Kidney glomerular epithelial cell (primary cell): ENCODE results near the gene OSBPL5.

Experiments
- DNase-seq: peaks from one replicate; lab custom pipeline; 2025; lab: John Stamatoyannopoulos, UW

Gene OSBPL5, protein sequence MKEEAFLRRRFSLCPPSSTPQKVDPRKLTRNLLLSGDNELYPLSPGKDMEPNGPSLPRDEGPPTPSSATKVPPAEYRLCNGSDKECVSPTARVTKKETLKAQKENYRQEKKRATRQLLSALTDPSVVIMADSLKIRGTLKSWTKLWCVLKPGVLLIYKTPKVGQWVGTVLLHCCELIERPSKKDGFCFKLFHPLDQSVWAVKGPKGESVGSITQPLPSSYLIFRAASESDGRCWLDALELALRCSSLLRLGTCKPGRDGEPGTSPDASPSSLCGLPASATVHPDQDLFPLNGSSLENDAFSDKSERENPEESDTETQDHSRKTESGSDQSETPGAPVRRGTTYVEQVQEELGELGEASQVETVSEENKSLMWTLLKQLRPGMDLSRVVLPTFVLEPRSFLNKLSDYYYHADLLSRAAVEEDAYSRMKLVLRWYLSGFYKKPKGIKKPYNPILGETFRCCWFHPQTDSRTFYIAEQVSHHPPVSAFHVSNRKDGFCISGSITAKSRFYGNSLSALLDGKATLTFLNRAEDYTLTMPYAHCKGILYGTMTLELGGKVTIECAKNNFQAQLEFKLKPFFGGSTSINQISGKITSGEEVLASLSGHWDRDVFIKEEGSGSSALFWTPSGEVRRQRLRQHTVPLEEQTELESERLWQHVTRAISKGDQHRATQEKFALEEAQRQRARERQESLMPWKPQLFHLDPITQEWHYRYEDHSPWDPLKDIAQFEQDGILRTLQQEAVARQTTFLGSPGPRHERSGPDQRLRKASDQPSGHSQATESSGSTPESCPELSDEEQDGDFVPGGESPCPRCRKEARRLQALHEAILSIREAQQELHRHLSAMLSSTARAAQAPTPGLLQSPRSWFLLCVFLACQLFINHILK

DNA sequence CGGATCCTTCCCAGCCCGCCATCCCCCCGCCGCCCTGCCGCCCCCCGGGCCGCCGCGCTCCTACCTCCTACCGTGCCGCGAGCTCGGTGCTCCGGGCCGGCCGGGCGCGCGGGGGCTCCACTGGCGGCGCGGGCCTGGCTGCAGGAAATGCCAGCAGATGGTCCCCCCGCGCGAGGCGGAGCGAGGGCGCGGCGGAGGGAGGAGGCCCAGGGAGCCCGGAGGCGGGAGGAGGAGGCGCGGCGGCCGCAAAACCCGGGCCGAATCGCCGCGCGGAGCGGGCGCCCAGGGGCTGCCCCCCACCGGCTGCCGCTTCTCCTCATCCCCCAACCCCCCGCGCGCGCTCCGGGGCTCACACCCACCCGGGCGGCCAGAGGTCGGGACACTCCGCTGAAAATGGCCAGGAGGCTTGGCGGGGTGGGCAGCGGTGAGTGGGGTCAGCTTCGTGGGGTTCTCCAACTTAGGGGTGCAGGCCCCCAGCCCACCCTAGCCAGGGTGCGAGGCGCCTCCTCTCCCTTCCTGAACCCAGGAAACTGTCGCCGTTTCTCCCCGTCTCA is at the start of gene OSBPL5:
Gene OSBPL5 (minus strand): TSS at position 159 of the 554 bp plus-strand sequence. CDS start 36,162 bp downstream, outside the sequence.
- peak; percentile 31 for DNase-seq

DNA sequence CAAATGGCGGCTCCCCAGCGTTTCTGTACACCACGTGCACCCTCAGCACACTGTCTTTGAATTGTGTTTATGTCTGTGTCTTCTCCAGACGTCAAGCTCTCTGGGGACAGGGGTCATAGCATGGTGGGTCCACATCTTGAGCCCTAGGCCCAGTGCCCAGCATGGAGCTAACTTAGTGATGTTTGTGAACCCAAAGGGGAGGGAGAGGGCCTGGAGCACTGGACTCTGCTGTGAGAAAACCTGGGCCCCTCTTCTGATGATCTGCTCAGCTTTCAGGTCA is 49.2 kb upstream of the OSBPL5 start:
- no peak for DNase-seq

DNA sequence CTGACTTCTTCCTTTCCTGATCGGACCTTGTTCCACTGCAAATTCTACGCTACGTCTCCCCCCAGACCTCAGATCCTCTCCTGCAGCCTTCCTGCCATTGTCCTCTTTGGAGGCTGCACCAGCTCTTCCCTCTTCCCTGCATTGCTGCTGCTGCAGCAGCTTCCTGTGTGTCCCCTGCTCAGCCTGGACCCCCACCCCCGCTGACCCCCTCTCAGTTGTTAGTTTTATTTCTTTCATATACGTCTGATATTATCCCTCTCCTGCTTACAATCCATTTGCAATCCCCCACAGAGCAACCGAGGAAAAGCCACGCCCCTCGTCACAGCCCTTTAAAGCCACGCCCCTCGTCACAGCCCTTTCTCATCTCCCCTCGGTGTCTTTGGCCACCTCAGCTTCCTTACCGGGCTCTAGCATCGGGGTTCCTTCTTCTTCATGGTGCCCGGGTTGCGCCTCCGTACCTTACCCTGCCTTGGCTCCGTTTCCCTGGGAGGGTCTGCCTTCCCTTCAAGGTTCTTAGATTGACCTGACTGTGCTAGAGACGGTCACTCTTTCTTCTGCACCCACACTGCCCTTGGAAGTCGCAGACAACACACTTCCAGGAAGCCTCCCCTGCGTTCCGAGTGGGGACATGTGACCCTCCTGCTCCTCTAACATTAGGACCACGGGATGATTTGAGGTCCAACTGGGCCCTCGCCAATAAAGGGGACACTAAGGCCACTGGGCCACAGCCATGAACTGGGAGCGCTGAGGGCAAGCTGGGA is 48.7 kb upstream of the OSBPL5 start:
- DNase-seq = no peak

DNA sequence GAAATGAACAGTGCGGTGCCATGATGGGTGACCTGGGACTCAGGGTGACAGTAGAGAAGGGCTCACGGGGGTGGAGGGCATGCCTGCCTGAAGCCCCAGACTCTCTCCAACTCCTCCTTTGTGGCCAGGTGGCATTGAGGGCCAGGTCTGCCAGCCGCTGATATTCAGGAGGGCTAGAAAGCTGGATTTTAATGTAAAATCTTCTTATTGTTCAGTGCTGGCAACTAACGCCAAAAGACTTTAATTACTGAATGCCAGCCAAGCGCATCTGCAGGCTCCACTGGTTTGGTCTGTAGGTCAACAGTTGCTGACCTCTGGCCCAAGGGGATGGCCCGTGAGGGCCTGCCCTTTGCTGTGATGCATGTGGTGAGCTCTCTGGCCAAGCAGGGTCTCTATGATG is 43.2 kb upstream of the OSBPL5 start:
- no peak for DNase-seq

DNA sequence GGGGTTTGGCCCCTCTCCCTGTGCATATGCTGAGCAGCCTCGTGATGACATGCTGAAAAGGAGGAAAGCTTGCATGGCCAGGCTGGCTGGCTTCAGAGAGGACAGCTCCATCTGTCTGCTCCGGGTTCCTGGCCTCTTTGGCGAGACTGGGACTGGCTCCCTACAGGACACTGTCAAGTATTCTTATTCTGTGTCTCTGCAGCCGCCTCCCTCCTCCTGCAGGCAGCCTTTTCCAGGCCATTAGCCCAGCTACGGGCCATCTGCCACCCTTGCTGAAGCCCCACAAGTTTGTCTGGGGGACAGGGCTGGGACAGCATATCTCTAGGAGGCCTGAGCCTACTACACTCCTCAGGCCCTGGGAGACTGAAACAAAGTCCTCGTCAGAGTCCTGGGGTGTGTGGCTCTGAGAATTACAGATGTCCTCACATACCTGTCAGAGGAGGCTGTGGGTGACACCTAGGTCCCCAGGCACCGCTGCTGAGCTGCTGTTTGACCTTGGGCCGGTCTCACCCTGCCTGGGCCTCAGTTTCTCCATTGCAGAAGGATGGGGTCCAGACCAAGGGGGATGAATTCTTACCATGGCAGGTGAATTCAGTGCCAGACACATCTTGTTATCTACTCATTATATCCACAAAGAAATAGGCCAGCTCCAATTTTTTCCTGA is 42.5 kb upstream of the OSBPL5 start:
- no peak for DNase-seq

DNA sequence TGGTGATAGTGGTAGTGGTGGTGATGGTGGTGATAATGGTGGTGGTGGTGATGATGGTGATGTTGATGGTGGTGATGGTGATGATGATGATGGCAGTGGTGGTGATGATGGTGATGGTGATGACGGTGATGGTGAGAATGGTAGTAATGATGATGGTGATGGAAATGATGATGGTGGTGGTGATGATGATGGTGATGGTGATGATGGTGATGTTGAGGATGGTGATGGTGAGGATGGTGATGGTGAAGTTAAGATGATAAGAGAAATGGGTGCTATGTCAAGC is 41.8 kb upstream of the OSBPL5 start:
- DNase-seq = no peak

DNA sequence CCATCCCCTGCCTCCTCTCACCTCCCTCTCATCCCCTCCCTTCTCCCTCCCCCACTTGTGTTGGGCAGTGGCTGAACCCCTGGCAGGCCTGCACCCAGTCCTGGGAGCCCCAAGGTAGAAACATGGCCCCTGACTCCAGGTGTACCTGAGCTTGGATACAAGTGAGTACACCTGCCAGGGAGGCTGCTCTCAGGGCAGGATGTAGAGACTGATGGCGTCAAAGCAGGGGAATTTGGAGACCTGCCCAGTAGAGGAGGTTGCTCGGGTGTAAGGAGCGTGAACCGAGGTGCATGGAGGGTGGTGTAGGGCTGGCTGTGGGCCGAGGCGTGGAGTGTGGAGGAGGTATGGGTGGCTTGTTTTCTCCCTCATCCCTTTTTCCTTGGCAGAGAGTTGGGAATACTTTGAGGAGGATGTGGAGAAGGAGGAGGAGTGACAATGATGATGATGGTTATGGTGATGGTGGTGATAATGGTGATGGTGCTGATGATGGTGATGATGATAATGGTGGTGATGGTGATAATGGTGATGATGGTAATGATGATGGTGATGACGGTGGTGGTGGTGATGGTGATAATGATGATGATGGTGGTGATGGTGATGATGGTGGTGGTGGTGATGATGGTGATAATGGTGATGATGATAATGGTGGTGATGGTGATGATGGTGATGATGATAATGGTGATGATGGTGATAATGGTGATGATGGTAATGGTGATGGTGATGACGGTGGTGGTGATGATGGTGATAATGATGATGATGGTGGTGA is 41.2 kb upstream of the OSBPL5 start:
- no peak for DNase-seq

DNA sequence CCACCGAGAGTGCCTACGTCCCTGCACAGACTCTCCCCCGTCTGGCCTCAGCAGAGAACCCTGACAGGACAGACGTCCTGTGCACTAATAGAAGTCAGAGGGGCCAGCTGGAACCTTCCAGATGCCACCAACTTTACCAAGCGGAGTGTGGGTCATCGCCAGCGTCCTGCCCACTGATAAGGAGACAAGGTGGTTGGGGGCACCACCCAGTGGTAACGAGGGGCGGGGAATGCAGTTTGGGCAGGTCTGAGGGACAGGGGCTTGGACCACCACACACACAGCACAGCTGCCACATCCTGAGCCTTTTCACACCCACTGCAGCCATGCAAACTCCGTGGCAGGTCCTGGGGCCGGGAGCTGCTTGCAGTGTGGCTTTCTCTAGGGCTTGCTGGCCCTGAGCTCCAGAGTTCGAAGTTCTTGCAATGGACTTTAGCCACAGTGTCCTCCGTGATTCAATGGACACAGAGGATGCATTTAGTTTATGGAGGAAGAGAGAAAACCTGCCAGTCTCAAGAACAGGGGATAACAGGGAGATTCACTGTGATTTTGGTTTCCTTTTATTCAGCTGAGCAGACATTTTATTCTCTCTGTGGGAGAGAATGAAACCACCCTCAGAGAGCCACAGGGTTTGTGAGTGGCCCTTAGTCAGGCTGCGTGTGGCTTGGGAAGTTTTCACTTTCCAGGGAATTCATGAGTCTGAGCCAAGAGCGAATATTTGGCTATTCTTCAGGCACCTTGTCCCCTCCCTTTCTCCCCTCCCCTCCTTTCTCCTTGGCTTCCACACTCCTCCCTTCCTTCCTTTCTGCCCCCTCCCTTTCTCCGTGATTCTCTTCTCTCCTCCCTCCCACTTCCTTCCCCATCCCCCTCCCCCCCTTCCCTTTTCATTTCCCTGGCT is 40.4 kb upstream of the OSBPL5 start:
- DNase-seq = no peak

DNA sequence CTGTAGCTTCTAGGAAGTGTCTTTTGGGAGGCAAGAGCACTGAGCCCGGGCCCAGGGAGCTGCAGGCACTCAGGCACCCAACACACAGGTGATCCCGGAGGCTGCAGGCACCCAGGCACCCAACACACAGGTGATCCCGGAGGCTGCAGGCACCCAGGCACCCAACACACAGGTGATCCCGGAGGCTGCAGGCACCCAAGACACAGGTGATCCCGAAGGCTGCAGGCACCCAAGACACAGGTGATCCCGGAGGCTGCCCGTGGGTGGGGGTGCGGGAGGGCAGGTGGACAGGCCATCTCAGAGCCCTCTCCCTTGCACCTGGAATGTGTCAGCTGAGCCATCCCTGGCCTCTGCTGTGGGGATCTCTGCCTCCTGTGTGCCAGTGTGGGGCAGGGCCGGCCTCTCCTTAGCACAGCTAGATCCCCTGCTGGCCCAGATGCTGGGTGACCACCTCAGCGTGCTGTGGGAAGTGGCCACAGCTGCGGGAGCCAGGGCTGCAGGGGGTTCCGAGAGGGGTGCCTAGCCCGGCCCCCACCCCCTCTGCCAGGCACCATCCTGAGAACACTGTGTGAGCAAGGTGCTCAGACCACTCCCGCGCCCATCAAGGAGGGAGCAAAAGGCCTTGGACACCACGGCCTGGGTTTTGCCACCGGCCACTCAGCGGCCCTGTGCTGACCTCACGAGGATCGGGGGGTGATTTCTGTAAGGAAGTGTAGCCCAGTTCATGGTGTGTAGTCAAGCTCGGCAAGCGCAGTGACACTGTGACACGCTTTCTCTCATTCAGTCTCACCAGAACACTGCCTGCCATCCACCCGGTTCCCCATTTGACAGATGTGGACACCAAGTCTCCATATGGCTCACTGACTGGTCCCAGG is 39.3 kb upstream of the OSBPL5 start:
- no peak for DNase-seq

DNA sequence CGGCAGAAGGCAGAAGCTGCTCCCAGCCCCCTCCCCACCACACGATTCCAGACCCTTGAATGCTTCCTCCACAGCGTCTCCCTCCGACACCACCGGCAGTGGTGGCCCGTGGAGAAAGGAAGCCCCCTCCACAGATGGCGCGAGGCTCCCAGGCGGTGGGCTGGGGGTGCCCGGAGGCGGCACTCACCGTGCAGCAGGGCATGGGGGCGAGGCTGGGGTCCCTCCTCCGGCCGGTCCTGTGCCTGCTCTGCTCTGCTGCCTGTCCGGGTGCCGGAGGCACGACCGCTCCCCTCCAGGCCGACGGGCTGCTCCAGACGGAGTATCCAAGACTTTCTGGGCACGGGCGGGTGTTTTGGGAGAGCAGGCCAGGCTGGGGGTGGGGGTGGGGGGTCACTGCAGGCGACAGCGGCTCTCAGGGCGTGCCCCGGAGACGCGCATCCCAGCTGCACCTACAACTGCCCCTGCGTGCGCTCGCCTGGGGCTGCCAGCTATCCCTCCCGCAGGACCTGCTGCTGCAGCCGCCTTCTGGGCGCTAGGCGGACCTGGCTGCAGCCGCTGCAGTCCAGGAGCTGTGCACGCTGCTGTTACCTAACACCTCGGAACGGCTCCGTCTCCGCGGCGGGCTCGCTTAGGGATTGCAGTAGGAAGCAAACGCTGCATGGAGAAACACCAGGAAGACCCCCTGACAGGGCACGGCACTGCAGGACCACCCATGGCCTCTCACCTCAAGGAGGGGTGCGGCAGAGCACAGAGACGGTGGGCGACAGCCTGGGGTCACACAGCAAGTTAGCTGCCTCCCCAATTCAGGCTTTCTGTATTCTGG is 38.3 kb upstream of the OSBPL5 start:
- DNase-seq = no peak

DNA sequence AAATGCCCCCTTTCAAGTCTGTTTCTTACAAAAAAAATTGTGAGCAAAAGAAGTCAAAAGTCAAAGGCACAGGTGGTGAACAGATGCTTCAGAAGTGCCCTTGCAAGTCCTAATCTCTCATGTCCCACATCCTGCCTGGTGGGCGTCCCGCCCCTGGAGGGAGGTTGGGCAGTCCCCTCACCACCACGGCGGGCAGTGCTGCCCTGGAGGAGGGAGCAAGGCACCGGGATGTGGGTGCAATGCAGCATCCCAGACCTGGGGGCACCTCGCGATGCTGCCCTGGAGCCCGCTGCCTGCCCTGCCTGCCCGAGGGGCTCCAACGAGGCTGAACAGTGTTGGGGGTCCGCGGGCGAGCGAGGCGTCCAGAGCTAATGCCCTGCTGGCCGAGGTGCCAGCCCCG is 37.6 kb upstream of the OSBPL5 start:
- DNase-seq = no peak

DNA sequence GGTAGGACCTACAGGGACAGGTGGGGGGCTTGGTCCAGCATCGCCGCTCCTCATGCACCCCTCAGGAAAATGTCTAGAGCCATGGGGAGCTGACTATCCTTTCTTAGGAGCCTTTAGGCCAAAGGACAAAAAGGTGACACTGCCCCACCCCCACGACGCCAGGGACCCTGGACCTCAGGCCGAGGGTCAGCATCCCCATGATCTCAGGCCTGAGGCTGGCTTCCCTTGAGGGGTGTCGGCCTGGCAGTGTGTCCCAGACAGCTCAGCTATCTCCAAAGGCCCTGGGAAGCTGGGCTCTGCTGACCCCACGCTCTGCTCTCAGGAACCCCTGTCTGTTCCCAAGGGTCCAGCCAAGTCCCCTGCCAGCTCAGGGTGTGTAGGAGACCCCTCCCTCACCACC is 37.2 kb upstream of the OSBPL5 start:
- no peak for DNase-seq

DNA sequence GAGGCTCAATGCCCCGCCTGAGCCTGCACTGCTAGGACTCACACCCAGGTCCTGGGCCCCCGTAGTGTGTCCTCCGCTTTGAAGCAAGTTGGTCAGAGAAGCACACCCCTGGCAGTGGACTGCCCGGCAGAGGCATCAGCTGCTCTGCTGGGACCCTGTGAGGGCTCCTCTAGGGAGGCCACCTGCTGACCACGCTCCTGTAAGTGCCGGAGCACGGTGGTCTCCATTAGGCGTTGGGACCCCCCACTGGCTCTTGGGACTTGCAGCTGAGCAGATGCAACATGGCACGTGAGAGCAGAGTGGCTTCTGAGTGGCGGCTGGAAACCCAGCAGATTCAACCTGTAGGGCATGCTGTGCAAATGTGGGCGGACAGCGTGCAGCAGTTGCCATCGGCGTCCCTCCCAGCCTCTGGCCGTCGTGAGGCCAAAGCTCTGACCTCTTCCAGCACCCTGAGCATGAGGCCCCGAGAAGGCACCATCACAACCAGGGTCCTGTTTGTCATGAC is 36.6 kb upstream of the OSBPL5 start:
- no peak for DNase-seq

DNA sequence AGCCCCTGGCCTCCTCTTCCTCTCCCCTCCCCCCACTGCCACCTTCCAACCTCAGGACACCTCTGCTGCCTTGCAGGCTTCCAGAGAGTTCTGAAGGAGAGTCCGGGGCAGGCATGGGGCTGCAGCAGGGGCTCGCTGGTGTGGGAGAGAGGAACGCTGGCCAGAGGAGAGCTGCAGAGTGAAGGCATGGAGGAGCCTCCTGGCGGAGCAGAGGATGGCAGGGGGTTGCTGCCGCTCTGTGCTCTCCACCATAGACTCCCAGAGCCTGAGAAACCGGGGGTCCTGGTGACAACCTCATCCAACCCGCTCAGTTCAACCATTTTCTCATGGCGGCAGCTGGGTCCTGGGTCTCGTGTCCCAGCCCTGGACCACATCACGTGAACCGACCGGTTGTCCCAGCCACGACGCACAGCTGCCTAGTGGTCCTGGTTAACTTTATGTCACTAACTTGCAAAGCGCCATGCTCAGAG is 36.0 kb upstream of the OSBPL5 start:
- DNase-seq = no peak

DNA sequence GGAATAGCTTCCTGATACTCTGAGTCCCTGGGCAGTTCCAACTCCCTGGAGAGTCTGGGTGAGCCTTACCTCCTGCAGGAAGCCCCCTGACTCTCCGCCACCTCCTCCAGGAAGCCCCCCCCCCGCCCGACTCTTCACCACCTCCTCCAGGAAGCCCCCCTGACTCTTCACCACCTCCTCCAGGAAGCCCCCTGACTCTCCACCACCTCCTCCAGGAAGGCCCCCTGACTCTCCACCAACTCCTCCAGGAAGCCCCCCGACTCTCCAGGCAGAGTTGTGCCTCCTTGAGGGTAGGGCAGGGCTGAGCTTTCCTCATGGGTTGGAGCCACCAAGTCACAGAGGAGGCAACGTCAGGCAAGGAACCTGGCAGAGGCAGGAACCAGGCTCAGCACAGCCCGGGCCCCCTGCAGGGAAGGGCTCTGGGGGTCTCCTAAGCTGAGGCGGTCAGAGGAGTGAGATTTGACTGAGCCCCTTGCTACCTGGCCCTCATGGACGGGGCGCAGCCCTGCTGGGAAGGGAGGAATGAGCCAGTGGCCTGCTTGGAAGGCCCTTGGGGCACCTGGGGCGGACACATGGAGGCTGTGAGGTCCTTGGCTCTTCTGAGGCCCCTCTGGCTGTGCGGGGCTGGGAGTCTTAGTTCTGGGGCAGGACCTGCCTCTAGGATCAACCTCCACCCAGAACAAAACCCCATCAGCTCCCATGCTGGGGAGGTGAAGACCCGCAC is 35.4 kb upstream of the OSBPL5 start:
- no peak for DNase-seq

DNA sequence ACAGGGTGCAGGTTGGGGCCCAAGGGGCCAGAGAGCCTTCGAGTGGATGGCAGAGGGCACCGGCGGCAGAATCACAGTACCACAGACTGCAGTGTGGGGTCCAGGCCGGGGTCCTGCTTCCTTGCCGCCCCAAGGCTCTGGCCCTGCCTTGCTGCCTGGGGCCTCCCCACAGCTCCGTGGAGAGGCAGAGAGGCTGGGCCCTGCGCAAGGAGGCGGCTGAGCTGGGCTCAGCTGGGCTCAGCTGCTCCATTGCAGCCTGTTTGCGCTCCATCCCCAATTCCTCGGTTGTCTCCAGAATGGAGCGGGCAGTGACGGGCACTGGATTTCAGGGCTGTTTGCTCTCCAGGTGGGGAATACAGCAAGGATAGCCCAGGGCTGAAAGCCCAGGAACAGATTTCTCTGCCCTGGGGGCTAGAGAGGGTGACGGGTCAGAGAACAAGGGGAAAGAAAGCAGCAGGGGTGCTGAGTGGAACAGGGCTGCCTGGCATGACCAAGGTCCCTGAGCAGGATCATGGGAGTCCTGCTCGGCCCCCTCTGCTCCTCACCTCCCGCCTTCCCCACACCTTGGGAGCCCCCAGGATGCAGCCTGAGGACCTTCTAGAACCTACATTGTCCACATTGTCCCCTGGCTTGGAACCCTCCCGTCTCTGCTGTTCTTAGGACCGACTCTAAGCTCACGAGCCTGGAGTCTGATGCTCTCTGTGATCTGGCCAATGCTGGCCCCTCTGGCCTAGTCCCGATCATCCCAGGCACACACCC is 34.6 kb upstream of the OSBPL5 start:
- DNase-seq = no peak

DNA sequence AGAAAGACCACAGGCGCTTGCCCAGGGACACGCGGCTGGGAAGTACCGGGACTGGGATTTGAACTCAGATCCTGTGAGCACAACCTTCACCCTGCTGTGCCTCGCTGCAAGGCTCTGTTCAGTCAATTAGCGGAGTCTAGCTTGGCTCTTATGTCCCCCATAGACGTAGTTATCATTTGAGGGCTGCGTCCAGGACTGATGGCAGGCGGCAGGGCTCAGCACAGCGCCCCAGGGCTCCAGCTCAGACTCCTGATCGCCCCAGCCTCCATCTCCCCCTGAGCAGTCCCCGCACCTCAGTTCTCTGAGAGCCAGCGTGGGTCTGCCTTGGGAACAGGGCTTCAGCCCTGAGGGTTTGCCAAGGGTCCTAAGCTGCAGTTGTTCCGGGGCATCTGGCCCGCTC is 33.7 kb upstream of the OSBPL5 start:
- no peak for DNase-seq
